ENCODE data around the gene GOLPH3. TPM values are rescaled to one million over a fixed set of nuclear protein-coding genes. Genes with fewer than 3 reads are reported as not detected.
A peak's percentile ranks its signal among the peaks of the same experiment; 100 is the strongest.

GOLPH3 gene
- total RNA-seq, 1 donor from 2014 or later, result 80.5 TPM

GRCh38 chr5:32190095-32190494 is 16.0 kb upstream of the GOLPH3 start:
- no peak overlapping the region for H3K4me2 ChIP-seq

DNA sequence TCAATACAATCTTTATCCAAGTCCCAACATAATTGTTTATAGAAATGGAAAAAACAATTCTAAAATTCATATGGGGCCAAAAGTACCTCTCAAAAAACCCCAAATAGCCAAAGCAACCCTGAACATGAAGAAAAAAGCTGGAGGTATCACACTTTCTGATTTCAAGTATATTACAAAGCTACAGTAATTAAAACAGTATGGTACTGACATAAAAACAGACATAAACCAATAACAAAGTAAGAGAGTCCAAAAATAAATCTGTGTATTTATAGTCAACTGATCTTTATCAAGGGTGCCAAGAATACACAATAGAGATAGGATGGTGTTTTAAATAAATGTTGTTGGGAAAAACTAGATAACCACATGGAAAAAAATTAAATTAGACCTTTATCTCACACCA is 13.6 kb upstream of the GOLPH3 start:
- no peak for DNase-seq (ENCODE audit: low spot score)
- Histone ChIP-seq H4K20me1 (ENCODE audit: low read depth) (no peaks in the 10 kb centered on the region), H3K9me3 (ENCODE audit: low read depth) (peaks cover 9% of the 10 kb centered on the region), H3K27me3 (no peaks in the 10 kb centered on the region), H3K9ac (no peak overlapping the region), H3K27ac (no peak overlapping the region), H3K36me3 (no peaks in the 10 kb centered on the region), H3K4me2 (no peak overlapping the region), H3F3A (ENCODE audit: low read depth) (no peaks in the 10 kb centered on the region), H3K4me3 (no peak overlapping the region), H3K4me1 (no peaks in the 10 kb centered on the region), H2AFZ (replicated peaks) (no peak overlapping the region), H3K79me2 (ENCODE audit: low read depth) (no peaks in the 10 kb centered on the region)
- no peak for TF ChIP-seq EZH2phosphoT487 (IDR thresholded peaks at IDR 0.05)
- TF ChIP-seq, protein P1, sequence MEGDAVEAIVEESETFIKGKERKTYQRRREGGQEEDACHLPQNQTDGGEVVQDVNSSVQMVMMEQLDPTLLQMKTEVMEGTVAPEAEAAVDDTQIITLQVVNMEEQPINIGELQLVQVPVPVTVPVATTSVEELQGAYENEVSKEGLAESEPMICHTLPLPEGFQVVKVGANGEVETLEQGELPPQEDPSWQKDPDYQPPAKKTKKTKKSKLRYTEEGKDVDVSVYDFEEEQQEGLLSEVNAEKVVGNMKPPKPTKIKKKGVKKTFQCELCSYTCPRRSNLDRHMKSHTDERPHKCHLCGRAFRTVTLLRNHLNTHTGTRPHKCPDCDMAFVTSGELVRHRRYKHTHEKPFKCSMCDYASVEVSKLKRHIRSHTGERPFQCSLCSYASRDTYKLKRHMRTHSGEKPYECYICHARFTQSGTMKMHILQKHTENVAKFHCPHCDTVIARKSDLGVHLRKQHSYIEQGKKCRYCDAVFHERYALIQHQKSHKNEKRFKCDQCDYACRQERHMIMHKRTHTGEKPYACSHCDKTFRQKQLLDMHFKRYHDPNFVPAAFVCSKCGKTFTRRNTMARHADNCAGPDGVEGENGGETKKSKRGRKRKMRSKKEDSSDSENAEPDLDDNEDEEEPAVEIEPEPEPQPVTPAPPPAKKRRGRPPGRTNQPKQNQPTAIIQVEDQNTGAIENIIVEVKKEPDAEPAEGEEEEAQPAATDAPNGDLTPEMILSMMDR (IDR thresholded peaks at IDR 0.05), result no peak
- TF ChIP-seq EZH2 (IDR thresholded peaks at IDR 0.05), result no peak
- H3K27me3 Mint-ChIP-seq (ENCODE audit: insufficient read depth, low read depth), result peaks cover 5% of the 10 kb centered on the region
- H3K27ac Mint-ChIP-seq, result no peak overlapping the region
- no peak overlapping the region for H3K4me3 Mint-ChIP-seq
- peaks cover 18% of the 10 kb centered on the region for H3K9me3 Mint-ChIP-seq
- peaks cover 2% of the 10 kb centered on the region for H3K36me3 Mint-ChIP-seq
- H3K4me1 Mint-ChIP-seq, result peaks cover 2% of the 10 kb centered on the region

More at GRCh38 chr5:32190095-32190494, 16.0 kb upstream of the GOLPH3 start:
- H3K9me3 Mint-ChIP-seq, result peaks cover 18% of the 10 kb centered on the region
- peaks cover 5% of the 10 kb centered on the region for H3K27me3 Mint-ChIP-seq (ENCODE audit: insufficient read depth, low read depth)
- H3K4me1 Mint-ChIP-seq, result no peaks in the 10 kb centered on the region
- Histone ChIP-seq H3F3A (ENCODE audit: low read depth) (no peaks in the 10 kb centered on the region), H3K27me3 (no peaks in the 10 kb centered on the region), H3K9me3 (ENCODE audit: low read depth) (peaks cover 9% of the 10 kb centered on the region), H2AFZ (replicated peaks) (peak overlapping the region; percentile 68), H3K36me3 (no peaks in the 10 kb centered on the region), H3K4me3 (no peak overlapping the region), H4K20me1 (ENCODE audit: low read depth) (no peaks in the 10 kb centered on the region), H3K4me1 (no peaks in the 10 kb centered on the region), H3K27ac (no peak overlapping the region), H3K79me2 (ENCODE audit: low read depth) (no peaks in the 10 kb centered on the region), H3K9ac (no peak overlapping the region)
- no peak for DNase-seq (ENCODE audit: low spot score)
- H3K4me3 Mint-ChIP-seq, result no peak overlapping the region
- no peak for TF ChIP-seq EZH2phosphoT487 (IDR thresholded peaks at IDR 0.05)
- TF ChIP-seq, protein P1 (IDR thresholded peaks at IDR 0.05), result no peak
- H3K27ac Mint-ChIP-seq, result peak overlapping the region; percentile 30
- peaks cover 2% of the 10 kb centered on the region for H3K36me3 Mint-ChIP-seq

DNA sequence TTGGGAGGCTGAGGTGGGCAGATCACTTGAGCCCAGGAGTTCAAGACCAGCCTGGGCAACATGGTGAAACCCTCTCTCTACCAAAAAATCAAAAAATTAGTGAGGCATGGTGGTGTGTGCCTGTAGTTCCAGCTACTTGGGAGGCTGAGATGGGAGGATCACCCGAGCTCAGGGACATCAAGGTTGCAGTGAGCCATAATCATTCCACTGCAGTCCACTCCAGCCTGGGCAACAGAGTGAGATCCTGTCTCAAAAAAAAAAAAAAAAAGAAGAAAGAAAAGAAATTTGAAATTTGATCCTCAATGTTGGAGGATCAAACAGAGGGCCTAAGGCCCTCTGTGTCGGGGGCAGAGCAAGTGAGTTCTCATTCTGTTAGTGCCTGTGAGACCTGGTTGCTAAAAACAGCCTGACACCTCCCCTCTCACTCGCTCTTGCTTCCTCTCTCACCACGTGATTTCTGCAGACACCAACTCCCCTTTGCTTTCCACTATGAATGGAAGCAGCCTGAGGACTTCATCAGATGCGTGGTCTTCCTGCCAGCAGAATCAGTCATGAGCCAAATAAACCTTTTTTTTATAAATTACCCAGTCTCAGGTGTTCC is 8.4 kb upstream of the GOLPH3 start:
- Histone ChIP-seq H3K27me3 (no peaks in the 10 kb centered on the region), H3K9me3 (ENCODE audit: low read depth) (peaks cover 4% of the 10 kb centered on the region), H3K4me2 (no peak overlapping the region), H3K4me3 (no peak overlapping the region), H4K20me1 (ENCODE audit: low read depth) (no peaks in the 10 kb centered on the region), H3K27ac (no peak overlapping the region), H3K36me3 (no peaks in the 10 kb centered on the region), H2AFZ (replicated peaks) (no peak overlapping the region), H3K9ac (no peak overlapping the region), H3K4me1 (no peaks in the 10 kb centered on the region), H3K79me2 (ENCODE audit: low read depth) (no peaks in the 10 kb centered on the region), H3F3A (ENCODE audit: low read depth) (no peaks in the 10 kb centered on the region)
- peaks cover 6% of the 10 kb centered on the region for H3K9me3 Mint-ChIP-seq
- peaks cover 8% of the 10 kb centered on the region for H3K27me3 Mint-ChIP-seq (ENCODE audit: insufficient read depth, low read depth)
- peaks cover 2% of the 10 kb centered on the region for H3K36me3 Mint-ChIP-seq
- H3K27ac Mint-ChIP-seq, result no peak overlapping the region
- H3K4me3 Mint-ChIP-seq, result no peak overlapping the region
- no peak for DNase-seq (ENCODE audit: low spot score)
- TF ChIP-seq EZH2 (IDR thresholded peaks at IDR 0.05), result no peak
- TF ChIP-seq, protein P1 (IDR thresholded peaks at IDR 0.05), result no peak
- TF ChIP-seq EZH2phosphoT487 (IDR thresholded peaks at IDR 0.05), result no peak
- peaks cover 2% of the 10 kb centered on the region for H3K4me1 Mint-ChIP-seq
